Epithelial cell of prostate (primary cell): Measurements from ENCODE around the gene B3GALT4.
"Not testable (repeated sequence)": the region's sequence is repeated elsewhere in the genome, so short reads cannot be mapped to it uniquely, and the experiment has no call there.

ENCODE experiments used
- DNase-seq: peaks from one replicate; pipeline ENCODE4 v3.0.0-alpha.2; 2011; ENCODE audit warnings: low read depth, low spot score
- H3K27ac ChIP-seq: fragments of 450-650 bp; 2 replicates; pipeline ENCODE4 v1.5.1; 2017; ENCODE audit warnings: mild to moderate bottlenecking

The B3GALT4 gene

GRCh38 chr6:33271468-33272274 is 5.3 kb upstream of the B3GALT4 start, which contains the start of the genes RPS18 and VPS52:
Gene RPS18 (plus strand): TSS chr6:33272075. CDS start chr6:33272120, 45 bp downstream.
Gene VPS52 (minus strand): TSS chr6:33271876. CDS start chr6:33271675, 201 bp downstream.
- H3K27ac ChIP-seq: peak within 1 kb of the TSS; percentile 90
- DNase-seq: peak; percentile 98

GRCh38 chr6:33272275-33273128 is 4.4 kb upstream of the B3GALT4 start:
- peak overlapping the region; percentile 90 for H3K27ac ChIP-seq
- DNase-seq: no peak

- H3K27ac ChIP-seq: peak overlapping the region; percentile 90
- DNase-seq: no peak
Measured at GRCh38 chr6:33273129-33273923, 3.6 kb upstream of the B3GALT4 start.

GRCh38 chr6:33273924-33274902 is 2.7 kb upstream of the B3GALT4 start:
- DNase-seq: no peak
- H3K27ac ChIP-seq: peak overlapping the region; percentile 90

GRCh38 chr6:33275795-33276580 is 935 bp upstream of the B3GALT4 start:
- H3K27ac ChIP-seq: peak overlapping the region; percentile 90
- DNase-seq: not testable (repeated sequence)

- peak overlapping the region; percentile 90 for H3K27ac ChIP-seq
- DNase-seq: no peak
Measured at GRCh38 chr6:33276581-33276863, 401 bp upstream of the B3GALT4 start.

- DNase-seq: no peak
- H3K27ac ChIP-seq: peak overlapping the region; percentile 90
Measured at GRCh38 chr6:33277663-33278391, 904 bp downstream of the B3GALT4 start.

GRCh38 chr6:33278392-33278741 is 1.4 kb downstream of the B3GALT4 start:
- peak overlapping the region; percentile 90 for H3K27ac ChIP-seq
- DNase-seq: no peak

GRCh38 chr6:33278810-33279209 is 1.9 kb downstream of the B3GALT4 start:
- H3K27ac ChIP-seq: no peak overlapping the region
- no peak for DNase-seq

GRCh38 chr6:33279257-33279695 is 2.4 kb downstream of the B3GALT4 start:
- DNase-seq: no peak
- H3K27ac ChIP-seq: no peak overlapping the region

- no peak overlapping the region for H3K27ac ChIP-seq
- no peak for DNase-seq
Measured at GRCh38 chr6:33279971-33280511, 3.1 kb downstream of the B3GALT4 start.

GRCh38 chr6:33280539-33280938 is 3.6 kb downstream of the B3GALT4 start:
- H3K27ac ChIP-seq: no peak overlapping the region
- no peak for DNase-seq

- not testable (repeated sequence) for H3K27ac ChIP-seq, DNase-seq
Measured at GRCh38 chr6:33285214-33285613, 8.3 kb downstream of the B3GALT4 start.

GRCh38 chr6:33286946-33287914 is 10.3 kb downstream of the B3GALT4 start:
- no peak for DNase-seq
- H3K27ac ChIP-seq: no peak overlapping the region

- peak overlapping the region; percentile 56 for H3K27ac ChIP-seq
- DNase-seq: no peak
Measured at GRCh38 chr6:33288141-33288920, 11.4 kb downstream of the B3GALT4 start.
